ENCODE results near the gene HSPA4L.

The HSPA4L gene

GRCh38 chr4:127870281-127870680, 88.2 kb downstream of the HSPA4L start:
- no peak for FAIRE-seq
- DNase-seq (ENCODE audit: insufficient read length, low spot score): no peak
- TF ChIP-seq POLR2A (IDR thresholded peaks at IDR 0.05; ENCODE audit: low read depth, low read length): no peak

GRCh38 chr4:127870688-127871087, 88.6 kb downstream of the HSPA4L start:
- no peak for TF ChIP-seq POLR2A (IDR thresholded peaks at IDR 0.05; ENCODE audit: low read depth, low read length)
- peak; percentile 91 for FAIRE-seq
- peak; percentile 5 for DNase-seq (ENCODE audit: insufficient read length, low spot score)

- no peak for TF ChIP-seq POLR2A (IDR thresholded peaks at IDR 0.05; ENCODE audit: low read depth, low read length)
- FAIRE-seq (no peak), DNase-seq (ENCODE audit: insufficient read length, low spot score) (no peak)
Measured at GRCh38 chr4:127875791-127876190, 93.7 kb downstream of the HSPA4L start.

- DNase-seq (ENCODE audit: insufficient read length, low spot score) (peak; percentile 73), FAIRE-seq (peak; percentile 84)
- peak; percentile 63 for TF ChIP-seq POLR2A (IDR thresholded peaks at IDR 0.05; ENCODE audit: low read depth, low read length)
Measured at GRCh38 chr4:127880763-127881562, 98.8 kb downstream of the HSPA4L start, which contains the start of gene PLK4. TSS of gene PLK4 (plus strand) at chr4:127880893. CDS start at chr4:127881135, 242 bp downstream.

GRCh38 chr4:127881563-127881864, 99.4 kb downstream of the HSPA4L start:
- peak; percentile 89 for FAIRE-seq
- DNase-seq (ENCODE audit: insufficient read length, low spot score): no peak
- no peak for TF ChIP-seq POLR2A (IDR thresholded peaks at IDR 0.05; ENCODE audit: low read depth, low read length)

GRCh38 chr4:127888559-127888958, 106.4 kb downstream of the HSPA4L start:
- DNase-seq (ENCODE audit: insufficient read length, low spot score) (no peak), FAIRE-seq (no peak)
- TF ChIP-seq POLR2A (IDR thresholded peaks at IDR 0.05; ENCODE audit: low read depth, low read length): no peak

- no peak for TF ChIP-seq POLR2A (IDR thresholded peaks at IDR 0.05; ENCODE audit: low read depth, low read length)
- DNase-seq (ENCODE audit: insufficient read length, low spot score) (no peak), FAIRE-seq (no peak)
Measured at GRCh38 chr4:127889903-127890302, 107.8 kb downstream of the HSPA4L start.

All from H54 (cell line).